Central memory CD4-positive, alpha-beta T cell (primary cell): Measurements from ENCODE around the gene NOS1AP.
"Not testable (repeated sequence)": the region's sequence is repeated elsewhere in the genome, so short reads cannot be mapped to it uniquely, and the experiment has no call there.

Source experiments
- DNase-seq: peaks from one replicate; pipeline ENCODE4 v3.0.0; 2022

NOS1AP gene

DNA sequence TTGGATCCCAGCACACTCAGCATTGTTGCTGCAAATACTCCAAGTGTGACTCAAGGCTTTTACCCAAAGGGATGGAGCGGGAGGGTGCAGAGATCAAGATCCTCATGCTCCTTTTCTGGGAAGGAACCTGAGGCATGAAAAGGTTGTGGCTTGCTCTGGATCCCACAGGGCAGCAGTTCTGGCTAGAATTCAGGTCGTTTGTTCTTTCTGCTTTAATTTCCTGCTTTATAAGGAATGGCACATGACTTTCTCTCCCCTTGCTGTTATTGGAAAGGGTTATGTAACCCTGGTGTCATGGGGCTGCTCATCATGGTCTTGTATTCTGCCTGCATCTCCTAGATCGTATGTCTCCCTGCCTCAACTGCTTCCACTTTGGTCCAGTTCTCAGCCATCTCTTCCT, 101.6 kb downstream of the NOS1AP start:
- no peak for DNase-seq

DNA sequence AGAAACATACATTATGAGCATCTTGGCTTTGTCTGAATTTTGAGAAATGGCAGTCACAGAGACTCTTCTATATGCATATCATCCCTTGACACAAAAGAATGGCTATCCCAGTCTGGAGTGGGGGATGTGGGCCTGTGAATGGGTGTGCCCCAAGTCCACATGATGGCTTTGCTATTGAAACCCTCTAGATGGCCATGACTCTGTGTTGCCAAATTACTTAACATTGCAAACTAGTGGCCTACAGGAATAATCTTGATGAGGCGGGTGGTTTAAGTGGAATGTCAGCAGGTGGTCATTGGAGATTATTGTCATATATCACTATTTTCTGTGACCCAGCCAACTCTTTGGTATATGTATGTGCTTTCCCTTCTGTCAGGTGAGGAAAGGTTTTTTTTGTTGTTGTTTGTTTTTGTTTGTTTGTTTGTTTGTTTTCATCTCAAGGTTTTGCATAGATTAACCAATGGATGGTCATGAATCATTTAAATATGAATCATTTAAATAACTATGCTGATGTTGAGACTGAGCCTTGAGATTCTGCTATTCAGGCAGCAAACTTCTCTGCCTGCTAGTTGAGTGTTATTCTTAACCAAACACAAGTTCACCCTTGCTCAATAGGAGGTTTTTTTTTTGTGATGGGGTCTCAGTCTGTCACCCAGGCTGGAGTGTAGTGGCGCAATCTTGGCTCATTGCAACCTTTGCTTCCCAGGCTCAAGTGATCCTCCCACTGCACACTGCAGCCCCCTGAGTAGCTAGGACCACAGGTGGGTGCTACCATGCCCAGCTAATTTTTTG, 103.0 kb downstream of the NOS1AP start:
- DNase-seq, result no peak

DNA sequence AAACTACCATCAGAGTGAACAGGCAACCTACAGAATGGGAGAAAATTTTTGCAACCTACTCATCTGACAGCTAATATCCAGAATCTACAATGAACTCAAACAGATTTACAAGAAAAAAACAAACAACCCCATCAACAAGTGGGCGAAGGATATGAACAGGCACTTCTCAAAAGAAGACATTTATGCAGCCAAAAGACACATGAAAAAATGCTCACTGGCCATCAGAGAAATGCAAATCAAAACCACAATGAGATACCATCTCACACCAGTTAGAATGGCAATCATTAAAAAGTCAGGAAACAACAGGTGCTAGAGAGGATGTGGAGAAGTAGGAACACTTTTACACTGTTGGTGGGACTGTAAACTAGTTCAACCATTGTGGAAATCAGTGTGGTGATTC, 104.1 kb downstream of the NOS1AP start:
- DNase-seq, result not testable (repeated sequence)

DNA sequence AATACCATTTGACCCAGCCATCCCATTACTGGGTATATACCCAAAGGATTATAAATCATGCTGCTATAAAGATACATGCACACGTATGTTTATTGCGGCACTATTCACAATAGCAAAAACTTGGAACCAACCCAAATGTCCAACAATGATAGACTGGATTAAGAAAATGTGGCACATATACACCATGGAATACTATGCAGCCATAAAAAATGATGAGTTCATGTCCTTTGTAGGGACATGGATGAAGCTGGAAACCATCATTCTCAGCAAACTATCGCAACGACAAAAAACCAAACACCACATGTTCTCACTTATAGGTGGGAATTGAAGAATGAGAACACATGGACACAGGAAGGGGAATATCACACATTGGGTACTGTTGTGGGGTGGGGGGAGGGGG, 104.5 kb downstream of the NOS1AP start:
- DNase-seq, result not testable (repeated sequence)

DNA sequence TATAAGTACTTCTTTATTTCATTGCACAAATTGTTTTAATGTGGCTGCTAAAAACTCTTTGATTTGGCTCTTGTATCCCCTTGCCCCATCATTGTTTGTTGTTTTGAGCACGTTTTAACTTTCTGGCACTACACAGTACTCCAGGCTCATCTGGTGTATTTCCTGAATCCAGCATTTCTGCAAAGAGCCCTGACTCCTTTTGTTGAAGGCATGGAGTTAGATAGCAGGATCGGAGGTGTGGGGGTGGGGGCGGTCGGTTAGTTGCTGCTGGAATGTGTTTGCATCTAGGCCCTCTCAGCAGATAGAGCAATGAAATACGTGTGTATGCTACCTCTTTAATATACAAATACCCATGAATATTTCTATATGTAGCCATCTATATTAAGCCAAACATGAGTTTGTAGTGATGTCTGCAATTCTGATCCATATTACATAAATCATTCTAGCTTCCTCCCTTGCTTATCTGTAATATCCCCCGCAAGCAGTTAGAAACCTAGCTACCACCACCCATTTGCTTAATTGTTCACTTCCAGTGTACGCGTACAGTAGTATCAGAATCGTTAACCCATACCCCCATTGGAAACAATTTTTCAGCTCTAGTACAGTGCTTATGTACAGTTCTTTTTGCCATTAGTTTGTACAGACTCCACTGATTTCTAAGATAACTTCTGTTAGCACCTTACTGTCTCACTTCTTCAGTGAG, 106.0 kb downstream of the NOS1AP start:
- no peak for DNase-seq

DNA sequence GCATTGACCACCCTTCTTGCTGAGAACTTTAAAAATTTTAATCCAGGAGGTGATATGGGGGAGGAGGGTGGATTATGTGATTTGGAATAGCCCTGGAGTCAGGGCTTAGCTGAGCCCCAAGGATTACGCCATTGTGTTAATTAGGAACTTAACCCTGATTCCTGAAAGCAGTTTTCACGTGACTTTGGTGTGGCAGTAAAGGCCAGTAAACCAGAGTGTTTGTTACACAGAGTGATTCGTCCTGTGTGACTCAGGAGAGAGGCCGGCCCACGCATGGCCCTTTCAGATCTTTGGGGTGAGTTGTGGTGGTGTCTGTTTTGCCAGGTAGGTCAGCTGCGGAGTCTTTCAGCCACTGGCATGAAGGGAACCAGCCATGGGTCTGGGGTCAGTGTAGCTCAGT, 107.6 kb downstream of the NOS1AP start:
- no peak for DNase-seq

DNA sequence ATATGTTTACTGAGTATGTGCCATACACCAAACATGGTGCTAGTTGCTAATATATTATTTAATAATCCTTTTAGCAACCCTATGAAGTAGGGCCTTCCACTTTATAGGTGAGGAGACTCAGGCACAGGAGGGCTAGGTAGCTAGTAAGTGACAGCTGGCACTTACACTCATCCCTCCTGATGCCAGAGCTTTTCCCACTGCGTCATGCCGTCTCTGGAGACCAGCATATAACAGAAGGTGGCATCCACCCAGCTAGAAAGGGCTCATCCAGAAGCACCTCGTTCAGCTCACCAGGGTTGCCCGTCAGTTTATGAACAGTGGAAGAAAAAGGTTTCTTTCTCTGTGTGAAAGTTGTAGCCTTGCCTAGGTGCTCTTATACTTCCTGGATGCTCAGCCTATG, 108.9 kb downstream of the NOS1AP start:
- DNase-seq, result no peak

DNA sequence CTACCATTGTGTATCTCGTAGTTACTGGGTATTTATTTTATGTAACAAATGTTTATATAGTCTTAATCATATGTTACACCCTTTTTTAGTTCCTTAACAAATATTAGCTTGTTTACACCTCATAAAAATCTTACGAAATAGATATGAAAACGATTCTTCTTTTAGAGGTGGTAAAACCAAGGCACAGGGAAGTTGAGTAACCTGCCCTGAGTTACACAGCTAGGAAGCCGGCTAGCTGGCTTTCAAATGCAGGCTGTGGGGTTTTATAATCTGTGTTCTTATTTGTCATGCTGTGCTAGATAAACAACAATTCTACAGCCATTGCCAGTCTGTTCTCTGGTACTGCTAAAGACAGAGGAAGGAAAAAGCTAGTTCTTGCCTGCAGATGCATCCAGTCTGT, 109.6 kb downstream of the NOS1AP start:
- DNase-seq, result no peak

DNA sequence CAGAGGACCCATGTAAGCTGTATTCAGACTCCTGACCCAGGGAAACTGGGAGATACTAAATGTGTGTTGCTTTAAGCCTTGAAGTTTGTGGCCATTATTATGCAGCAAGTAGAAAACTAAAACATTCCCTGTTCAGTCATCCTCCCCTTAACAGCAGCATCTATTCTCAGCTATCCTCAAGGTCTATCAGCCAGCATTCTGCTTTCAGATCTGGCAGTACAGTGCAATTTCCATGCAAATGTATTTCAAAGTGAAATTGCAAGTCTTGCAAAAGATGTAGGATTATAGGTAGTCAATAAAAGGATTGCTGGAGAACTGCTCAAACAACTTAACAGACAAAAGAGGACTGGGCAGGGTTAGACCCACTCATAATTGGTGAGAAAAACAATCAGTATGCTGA, 111.3 kb downstream of the NOS1AP start:
- DNase-seq, result no peak

DNA sequence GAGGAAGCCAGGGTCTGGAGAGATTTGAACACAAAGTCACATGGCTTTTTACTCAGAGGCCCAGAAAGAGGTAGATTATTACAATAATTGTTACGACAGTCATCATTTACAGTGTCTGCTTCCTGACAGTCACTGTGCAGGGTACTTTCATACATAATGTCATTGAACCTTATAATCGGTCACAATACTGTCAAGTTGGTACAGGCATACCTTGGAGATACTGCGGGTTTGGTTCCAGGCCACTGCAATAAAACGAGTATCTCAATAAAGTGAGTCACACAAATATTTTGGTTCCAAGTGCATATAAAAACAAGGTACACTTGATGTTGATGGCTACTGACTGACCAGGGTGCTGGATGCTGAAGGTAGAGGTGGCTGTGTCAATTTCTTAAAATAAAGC, 112.6 kb downstream of the NOS1AP start:
- no peak for DNase-seq

DNA sequence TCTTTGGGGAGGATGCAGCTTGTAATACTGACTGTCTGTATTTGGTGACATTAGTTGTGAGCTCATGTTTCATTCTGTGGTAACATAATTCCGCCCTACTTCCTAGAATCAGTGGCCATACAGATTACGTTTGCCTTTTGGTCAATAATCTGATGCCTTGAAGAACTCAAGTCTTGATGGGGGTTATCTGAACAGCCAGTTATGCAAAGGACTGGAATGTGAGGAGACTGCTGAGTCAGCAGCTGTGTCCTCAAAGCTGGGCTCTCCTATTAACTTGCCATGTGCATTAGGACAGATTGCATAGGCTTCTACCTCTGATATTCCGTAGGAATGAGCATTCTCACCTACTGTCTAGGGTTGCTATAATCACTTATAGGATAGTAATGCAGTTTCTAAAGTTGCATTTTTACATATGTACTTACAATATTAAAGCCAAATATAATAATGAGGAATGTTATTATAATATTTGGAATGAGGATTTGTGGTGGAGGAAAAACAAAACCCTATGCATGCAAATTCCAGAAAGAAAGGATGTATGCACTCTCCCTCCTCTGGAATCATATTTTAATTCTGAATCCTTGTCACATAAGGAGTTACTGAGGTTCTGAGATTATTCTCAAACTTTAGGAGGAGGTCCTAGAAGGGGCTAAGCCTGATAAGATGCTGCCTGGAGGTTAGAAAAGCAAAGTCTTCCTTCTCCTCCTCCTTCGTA, 116.0 kb downstream of the NOS1AP start:
- no peak for DNase-seq

DNA sequence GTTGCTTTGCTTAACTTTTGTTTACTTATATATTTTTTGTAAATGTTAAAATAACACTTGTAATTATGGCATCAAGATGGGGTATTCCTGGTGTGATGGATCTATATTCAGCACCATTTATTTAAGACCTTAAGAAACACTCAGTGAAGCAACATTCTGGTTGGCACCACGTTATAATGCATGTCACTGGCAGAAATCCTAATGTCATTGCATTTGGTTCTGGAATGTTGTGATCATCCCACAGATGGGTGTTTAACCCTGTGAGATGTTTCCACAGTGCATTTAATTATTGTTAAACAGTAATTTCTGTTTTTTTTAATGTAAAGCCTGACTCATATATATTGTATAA, 116.5 kb downstream of the NOS1AP start:
- DNase-seq, result no peak

DNA sequence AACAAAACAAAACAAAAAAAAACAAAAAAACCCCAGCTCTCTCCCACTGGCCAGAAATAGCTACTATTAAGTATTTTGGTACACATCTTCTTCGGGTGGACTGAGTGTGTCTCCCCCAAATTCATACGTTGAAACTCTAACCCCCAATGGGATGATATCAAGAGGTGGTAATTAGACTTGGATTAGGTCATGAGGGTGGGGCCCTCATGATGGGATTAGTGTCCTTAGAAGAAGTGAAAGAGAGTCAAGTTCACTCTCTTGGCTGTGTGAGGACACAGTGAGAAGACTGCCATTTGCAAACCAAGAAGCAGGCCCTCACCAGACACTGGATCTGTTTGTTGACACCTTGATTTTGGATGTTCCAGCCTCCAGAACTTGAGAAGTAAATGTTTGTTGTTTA, 116.9 kb downstream of the NOS1AP start:
- DNase-seq, result no peak

DNA sequence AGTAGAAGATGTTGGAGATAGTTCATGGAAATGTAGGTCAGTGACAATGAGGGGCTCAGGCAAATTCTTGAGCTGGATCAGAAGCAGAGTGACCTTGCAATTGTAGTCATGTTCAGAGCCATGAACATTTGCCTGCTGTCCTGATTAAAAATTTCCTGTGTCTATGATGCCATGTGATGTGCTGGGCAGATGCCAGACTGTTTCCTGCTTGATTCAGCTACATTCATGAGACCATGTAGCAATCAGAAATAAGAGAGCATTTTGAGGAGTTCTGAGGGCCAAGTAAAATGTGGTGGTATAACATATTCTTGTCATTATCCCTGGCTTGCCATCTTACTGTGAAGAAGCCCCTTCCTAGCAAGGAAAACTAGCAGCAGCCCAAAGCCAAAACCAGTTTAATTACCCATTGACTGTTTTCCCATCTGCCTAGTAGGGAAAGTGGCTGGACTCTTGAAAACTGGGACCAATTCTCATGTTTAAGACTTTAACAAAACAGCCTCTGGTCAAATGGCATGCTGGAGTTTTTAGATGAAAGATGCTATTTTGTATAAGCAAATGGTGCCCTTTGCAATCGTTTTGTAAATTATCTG, 118.3 kb downstream of the NOS1AP start:
- no peak for DNase-seq

DNA sequence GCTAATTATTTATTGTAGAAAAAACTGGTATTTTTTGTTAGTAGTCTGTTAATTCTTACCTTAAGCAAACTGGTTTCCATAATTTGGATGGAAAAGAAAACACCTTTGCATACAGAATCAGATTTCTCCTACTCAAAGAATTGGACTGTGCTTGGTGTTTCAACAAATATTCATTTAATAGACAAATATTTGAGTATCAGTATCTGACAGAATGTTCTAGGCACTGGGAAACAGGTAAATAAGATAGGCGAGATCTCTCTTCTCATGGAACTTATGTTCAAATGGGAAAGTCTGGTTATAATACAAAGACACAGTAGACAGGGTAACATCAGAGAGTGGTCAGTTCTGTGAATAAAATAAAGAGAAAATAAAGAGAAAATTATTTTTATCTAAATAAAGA, 119.9 kb downstream of the NOS1AP start:
- DNase-seq, result no peak

DNA sequence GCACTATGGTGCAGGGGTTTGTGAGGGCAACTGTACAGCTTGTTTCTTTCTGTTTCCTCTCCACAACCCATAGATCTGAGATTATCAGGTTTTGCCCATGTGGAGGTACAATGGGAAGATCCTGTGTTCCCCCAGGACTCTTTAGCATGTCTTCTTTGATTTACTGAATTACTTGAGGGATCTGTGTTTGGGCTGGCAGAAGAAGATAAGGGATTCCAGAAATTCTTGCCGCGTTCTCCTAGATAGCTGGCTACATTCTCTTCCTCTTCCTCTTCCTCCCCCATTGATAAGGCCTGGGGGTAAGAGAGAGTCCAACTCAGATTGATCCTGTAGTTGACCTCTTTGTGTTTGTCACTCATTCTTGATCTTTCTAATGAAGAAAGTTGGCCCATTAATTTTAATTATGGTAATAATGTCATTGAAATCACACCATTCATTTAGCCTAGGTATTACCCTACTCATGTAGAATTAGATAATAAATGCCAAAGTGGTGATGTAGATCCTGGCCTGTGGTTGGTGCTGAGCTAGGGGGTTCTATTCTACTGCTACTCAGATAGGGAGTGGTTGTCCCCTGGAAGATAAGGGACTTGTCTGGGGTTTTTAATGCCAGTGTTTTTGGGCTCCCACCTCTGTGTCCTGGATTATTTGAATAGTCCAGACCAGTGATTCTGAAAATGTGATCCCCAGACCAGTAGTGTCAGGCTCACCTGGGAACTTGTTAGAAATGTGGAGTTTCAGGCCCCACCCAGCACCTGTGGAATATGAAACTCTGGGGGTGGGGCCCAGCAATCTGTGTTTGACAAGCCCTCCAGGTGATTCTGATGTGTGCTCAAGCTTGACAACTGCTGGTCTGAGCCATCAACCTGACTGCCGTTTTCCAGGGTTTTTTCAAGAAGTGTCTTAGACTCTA, 122.2 kb downstream of the NOS1AP start:
- no peak for DNase-seq

DNA sequence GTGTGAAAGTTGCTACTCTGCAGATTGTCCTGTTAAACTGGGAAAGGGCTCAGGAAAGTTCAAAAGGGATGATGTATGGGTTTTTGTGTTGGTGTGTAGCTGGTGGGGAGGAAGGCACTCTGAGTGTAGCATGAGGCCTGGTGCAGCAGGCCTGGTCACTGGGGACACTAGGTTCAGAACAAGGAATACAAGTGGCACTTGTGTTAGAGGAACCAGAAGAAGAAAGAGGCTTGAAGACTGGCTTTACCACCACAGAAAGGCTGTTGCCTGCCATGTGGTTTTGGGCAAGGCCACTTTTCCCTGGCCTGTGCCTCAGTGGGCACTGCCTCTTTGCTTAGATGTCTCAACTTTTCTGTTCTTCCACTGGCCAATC, 122.8 kb downstream of the NOS1AP start:
- no peak for DNase-seq

DNA sequence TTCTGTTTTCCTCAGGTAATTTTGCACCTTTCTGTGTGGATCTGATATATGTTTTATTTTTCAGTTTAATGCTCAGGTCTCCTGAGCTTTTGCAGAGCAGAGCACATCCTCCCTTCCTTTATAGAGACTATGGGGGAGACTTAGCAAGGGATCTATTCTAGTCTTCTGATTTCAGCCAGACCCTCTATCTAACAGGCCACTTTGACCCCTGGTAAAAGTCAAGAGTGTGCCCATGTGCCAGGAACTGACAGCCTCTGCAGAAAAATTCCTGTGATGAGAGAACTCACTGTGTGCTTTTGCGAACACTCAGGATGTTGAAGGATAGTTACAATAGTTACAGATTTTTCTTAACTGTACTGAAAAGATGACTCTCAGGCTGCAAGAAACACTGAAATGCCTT, 123.3 kb downstream of the NOS1AP start:
- DNase-seq, result no peak

DNA sequence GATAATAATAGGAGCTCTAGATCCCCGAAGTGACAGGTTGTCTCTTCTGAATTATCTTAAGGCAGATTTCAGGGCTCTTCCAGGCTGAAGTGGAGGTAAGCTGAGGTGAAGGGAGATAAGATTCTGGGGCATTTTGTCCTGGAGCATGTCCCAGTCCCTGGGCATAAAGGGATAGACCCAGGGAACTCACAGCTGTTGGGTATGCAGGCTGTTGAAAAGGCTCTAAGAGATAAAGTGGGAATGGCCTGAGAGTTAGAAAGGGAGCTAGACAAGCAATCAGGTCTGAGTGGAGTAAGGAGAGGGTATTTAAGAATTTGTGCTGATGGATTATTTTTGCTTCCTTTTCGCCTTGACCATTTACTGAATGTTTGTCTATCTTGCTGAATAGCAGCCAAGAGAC, 123.7 kb downstream of the NOS1AP start:
- no peak for DNase-seq

DNA sequence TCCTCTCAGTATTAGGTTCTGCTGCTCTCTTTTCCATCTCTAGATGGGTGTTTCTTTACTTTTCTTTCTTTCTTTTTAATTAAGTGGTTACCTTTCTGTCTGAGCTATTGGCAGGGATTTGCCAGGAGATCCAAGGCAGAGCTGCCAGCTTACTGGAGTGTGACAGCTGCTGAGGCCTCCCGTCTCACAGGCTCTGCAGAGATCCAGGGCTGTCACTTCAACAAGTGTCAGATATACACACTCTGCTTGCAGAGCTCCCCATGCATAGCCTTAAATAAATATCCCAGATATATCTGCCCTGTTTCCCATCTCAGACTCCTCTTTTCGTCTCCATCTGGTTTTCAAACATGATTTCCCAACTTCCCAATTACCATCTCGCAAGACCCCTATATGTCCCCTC, 124.3 kb downstream of the NOS1AP start:
- DNase-seq, result no peak

DNA sequence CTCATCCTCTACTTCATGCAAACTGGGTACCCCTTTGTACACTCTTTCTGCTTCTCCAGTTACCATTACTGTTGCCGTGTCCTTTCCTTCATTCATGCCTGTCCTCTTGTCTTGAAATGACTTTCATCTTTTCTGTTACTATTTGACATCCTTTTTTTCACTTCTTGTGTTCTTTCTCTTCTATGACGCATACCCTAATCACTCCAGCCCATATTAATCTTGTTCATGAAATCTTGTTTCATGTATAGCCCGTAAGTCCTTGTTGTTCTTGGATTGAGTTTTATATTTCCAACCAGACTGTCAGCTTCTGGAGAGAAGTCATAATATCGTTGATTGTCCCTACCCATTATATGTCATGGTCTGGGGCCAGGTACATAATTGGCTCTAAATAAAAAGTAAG, 126.1 kb downstream of the NOS1AP start:
- DNase-seq, result no peak

DNA sequence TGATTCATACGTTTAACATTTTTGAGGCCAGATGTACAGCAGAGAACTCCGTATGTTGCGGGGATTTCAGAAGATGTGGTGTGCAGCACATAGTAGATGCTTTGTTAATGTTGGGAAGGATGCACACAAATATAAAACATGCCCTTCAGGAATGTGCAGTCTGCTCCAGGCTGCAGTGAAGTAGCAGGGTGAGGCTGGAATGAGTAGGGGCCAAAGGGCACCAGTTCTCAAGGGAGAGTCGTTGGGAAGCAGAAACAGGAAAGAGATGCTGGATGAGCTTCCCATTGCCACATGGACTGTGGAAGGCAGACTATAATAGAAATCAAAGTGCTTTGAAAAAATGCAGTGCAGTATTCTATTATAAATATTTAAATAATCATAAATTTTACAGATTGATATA, 126.9 kb downstream of the NOS1AP start:
- DNase-seq, result no peak
